Nephron (organoid): Measurements from ENCODE around the gene ITGA5.

ENCODE experiments used
- H3K27ac Mint-ChIP-seq, 3 experiments: 2 replicates each; pipeline ENCODE4 v1.8.0; 2020; ENCODE audit warnings: mixed read lengths in 3 of 3, mild to moderate bottlenecking in 2 of 3, moderate library complexity in 1 of 3
- H3K27me3 Mint-ChIP-seq: 2 replicates; pipeline ENCODE4 v1.8.0; 2021; ENCODE audit warnings: low read depth, mild to moderate bottlenecking, moderate library complexity, mixed read lengths
- H3K36me3 Mint-ChIP-seq: 2 replicates; pipeline ENCODE4 v1.8.0; 2020; ENCODE audit warnings: low read depth, mixed read lengths
- H3K4me1 Mint-ChIP-seq: 2 replicates; pipeline ENCODE4 v1.8.0; 2020; ENCODE audit warnings: mixed read lengths
- H3K4me3 Mint-ChIP-seq, 3 experiments: 2 replicates each; pipeline ENCODE4 v1.8.0; 2020; ENCODE audit warnings: mild to moderate bottlenecking in 3 of 3, mixed read lengths in 3 of 3, moderate library complexity in 2 of 3
- H3K9me3 Mint-ChIP-seq: 2 replicates; pipeline ENCODE4 v1.8.0; 2020; ENCODE audit warnings: mixed read lengths
- CTCF ChIP-seq, 3 experiments: fragments of 200-600 bp; sonication (generic); IDR thresholded peaks; one replicate each; pipeline ENCODE4 v1.5.0; 2021; ENCODE audit warnings: antibody characterized with exemption in 3 of 3; ENCODE audit not compliant: unreplicated experiment in 3 of 3

Gene ITGA5

DNA sequence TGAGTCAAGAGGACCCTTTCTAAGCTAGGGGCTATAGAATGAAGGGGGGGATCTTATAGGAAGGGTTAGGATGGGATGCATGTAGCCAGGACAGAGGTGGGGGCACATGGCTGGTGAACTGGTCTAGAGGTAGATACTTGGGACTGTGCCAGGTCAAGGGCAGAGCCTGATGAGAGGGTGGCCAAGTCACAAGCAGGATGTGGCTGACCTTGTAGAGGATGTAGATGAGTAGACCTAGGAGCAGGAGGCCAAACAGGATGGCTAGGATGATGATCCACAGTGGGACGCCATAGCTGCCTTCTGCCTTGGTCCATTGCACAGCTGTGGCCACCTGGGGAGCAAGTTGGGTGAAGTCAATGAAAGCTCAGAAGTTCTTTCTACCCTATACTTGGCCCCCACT, 21.9 kb downstream of the ITGA5 start:
- no peak for TF ChIP-seq CTCF (IDR thresholded peaks at IDR 0.05; ENCODE audit: unreplicated experiment in 3 of 3)
- Mint-ChIP-seq H3K4me3 (no peak overlapping the region), H3K27me3 (no peaks in the 10 kb centered on the region), H3K36me3 (peaks cover 55% of the 10 kb centered on the region), H3K4me1 (peaks cover 22% of the 10 kb centered on the region), H3K9me3 (no peaks in the 10 kb centered on the region), H3K27ac (no peak overlapping the region)

DNA sequence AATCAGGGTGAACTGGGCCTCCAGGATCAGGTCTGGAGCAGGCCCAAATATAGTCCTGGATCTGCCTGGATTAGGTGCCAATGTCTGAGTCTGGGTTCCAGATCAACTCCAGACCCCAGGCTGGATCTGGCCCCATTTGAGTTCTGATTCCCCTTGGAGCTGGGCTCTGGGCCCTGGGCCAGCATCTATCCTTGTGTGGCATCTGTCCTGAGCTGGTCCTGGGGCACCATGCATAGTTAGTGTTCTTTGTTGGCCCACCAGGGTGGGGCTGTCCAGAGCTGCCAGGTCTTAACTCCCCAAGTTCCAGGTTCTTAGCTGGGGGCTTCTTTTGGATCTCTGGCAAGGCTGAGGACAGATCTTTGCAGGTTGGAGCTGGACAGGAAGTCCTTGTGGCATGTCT, 23.5 kb downstream of the ITGA5 start:
- Mint-ChIP-seq H3K36me3 (peaks cover 44% of the 10 kb centered on the region), H3K27me3 (peaks cover 4% of the 10 kb centered on the region), H3K4me1 (peaks cover 29% of the 10 kb centered on the region), H3K27ac (no peak overlapping the region), H3K4me3 (no peak overlapping the region), H3K9me3 (no peaks in the 10 kb centered on the region)
- no peak for TF ChIP-seq CTCF (IDR thresholded peaks at IDR 0.05; ENCODE audit: unreplicated experiment in 3 of 3)

DNA sequence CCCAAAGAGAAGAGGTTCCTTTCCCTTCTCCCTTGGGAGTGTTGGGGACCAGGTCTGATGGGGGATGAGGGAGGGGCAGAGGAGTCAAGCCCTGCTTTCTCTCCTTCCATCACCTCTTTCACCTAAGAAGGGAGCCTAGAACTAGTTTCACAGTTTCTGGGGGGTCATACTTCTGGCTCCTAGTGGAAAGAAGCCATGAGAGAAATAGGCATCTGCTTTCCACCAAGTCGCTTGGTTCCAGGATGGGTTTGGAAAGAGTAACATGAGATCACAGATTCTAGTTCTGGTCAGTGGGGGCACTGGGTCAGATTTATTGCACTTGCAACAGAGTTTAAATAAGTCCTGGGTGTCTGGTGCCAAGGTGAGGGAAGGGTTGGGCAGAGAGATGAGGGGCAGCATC, 24.1 kb downstream of the ITGA5 start:
- no peak for TF ChIP-seq CTCF (IDR thresholded peaks at IDR 0.05; ENCODE audit: unreplicated experiment in 3 of 3)
- H3K4me1 Mint-ChIP-seq = peaks cover 30% of the 10 kb centered on the region
- peak overlapping the region in 2 of 3 experiments; percentile 38 to 73 for H3K27ac Mint-ChIP-seq
- peaks cover 4% of the 10 kb centered on the region for H3K27me3 Mint-ChIP-seq
- H3K4me3 Mint-ChIP-seq = no peak overlapping the region
- no peaks in the 10 kb centered on the region for H3K9me3 Mint-ChIP-seq
- H3K36me3 Mint-ChIP-seq = peaks cover 44% of the 10 kb centered on the region

DNA sequence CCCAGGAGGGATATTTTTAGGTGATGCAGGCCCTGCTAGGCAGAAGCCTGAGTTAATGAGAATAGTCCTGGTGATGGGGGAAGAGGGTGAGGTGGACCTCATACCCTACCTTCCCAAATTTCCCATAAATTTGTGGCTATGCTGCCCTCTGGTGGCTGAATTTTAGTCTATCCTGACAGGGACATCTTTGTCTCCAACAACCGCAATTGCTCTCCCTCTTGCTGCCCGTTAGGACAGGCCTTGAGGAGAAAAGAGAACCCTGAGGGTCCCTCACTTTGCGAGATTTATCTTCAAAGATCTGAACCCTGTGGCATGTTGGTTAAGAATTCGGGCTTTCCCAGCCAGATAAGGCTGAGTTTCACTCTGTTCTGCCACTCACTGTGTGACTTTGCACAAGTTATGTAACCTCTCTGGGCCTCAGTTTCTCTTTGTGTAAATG, 24.8 kb downstream of the ITGA5 start:
- H3K4me3 Mint-ChIP-seq = peak overlapping the region; percentile 48 to 66 (median 60)
- peak; percentile 72 to 77 (median 74) for TF ChIP-seq CTCF (IDR thresholded peaks at IDR 0.05; ENCODE audit: unreplicated experiment in 3 of 3)
- peaks cover 4% of the 10 kb centered on the region for H3K27me3 Mint-ChIP-seq
- peaks cover 36% of the 10 kb centered on the region for H3K4me1 Mint-ChIP-seq
- H3K9me3 Mint-ChIP-seq = no peaks in the 10 kb centered on the region
- H3K27ac Mint-ChIP-seq = peak overlapping the region; percentile 66 to 74 (median 73)
- H3K36me3 Mint-ChIP-seq = peaks cover 42% of the 10 kb centered on the region

DNA sequence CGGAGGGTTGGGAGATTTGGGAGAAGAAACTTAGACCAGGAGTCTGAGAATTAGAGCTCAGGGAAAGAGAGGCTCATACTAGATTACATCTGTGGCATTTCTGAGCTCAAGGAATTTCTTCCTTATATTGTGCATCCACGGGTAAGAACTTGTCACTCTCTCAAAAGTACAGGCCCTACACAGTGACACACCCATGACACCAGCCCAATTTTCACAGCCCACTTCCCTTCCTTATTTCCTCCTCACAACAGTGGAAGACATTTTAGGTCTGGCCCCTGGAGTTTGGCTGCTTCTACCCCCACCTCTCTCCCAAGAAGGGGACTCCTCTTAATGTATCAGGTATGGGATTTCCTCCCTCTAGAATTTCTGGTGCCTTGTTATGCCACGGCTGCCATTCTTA, 25.3 kb downstream of the ITGA5 start:
- no peaks in the 10 kb centered on the region for H3K9me3 Mint-ChIP-seq
- peaks cover 36% of the 10 kb centered on the region for H3K4me1 Mint-ChIP-seq
- H3K27me3 Mint-ChIP-seq = peaks cover 4% of the 10 kb centered on the region
- peak overlapping the region; percentile 66 to 74 (median 73) for H3K27ac Mint-ChIP-seq
- no peak for TF ChIP-seq CTCF (IDR thresholded peaks at IDR 0.05; ENCODE audit: unreplicated experiment in 3 of 3)
- H3K36me3 Mint-ChIP-seq = peaks cover 39% of the 10 kb centered on the region
- H3K4me3 Mint-ChIP-seq = peak overlapping the region; percentile 48 to 66 (median 60)

DNA sequence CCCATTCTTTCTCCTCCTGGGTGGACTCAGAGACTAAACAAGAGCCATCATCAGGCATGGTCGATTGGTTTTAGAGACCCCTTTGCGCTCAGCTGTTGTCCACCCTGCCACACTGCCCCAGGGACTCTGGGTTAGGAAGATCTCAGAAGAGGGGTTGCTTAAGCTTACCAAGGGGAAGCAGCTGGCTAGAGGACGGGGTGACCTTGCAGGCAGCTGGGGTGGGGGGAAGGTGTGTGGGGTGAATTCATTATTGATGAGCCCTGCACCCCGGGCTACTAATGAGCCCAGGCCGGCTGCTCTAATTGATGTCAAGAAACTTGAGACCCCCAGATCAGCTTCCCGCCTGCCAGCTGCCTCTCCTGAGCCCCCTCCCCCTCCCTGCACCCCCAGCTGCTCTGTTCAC, 25.9 kb downstream of the ITGA5 start:
- Mint-ChIP-seq H3K27ac (peak overlapping the region; percentile 66 to 83 (median 73)), H3K9me3 (no peaks in the 10 kb centered on the region), H3K4me1 (peaks cover 40% of the 10 kb centered on the region), H3K36me3 (peaks cover 35% of the 10 kb centered on the region), H3K27me3 (peaks cover 4% of the 10 kb centered on the region), H3K4me3 (peak overlapping the region; percentile 56 to 60 (median 58))
- TF ChIP-seq CTCF (IDR thresholded peaks at IDR 0.05; ENCODE audit: unreplicated experiment in 3 of 3) = no peak
